GM12801 (cell line): Measurements from ENCODE around the gene TPD52L2.

Experiments used
- TF ChIP-seq, protein P1 (sequence below): IDR thresholded peaks from one replicate; pipeline ENCODE4 v1.5.1; 2011; ENCODE audit warnings: control low read depth; ENCODE audit not compliant: insufficient read length; ENCODE audit errors: extremely low read depth

The TPD52L2 gene

DNA sequence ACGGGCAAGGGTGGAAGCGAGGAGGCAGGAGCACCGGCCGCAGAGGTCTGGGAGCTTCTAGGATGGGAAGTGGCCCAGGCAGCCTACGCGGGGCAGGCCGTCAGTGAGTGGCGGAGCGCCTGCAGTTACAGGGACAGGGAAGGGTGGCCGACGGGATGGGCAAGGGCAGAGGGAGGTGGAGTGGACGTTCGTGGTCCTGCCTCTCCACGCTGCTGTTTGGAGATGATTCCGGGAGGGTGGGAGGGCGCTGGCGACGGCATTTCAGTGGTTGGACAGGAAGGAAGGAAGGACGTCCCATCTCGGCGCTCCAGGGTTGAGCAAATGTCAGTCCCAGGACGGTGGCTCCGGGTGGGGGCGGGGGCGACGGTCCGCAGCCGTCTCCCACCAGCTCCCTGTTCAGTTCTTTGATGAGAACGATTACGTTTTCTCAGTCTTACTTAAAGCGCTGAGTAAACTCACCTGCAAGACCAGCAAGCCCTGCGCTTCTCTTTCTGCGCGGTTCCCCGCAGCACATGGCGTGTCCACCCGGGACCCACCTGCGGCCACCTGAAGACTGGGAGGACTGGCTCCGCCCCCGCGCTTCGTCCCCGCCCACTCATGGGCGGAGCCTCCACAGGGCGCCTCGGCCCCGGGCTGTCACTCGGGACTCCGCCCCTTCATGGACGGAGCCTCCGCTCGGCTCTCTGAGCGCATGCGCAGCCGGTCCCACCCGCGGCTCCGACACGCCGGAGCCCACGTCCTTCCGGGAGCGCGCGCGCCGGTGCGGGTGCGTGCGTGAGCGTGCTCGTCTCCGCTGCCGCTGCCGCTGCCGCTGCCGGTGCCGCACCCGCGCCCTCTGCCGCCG is 29.5 kb downstream of the TPD52L2 start, which contains the start of gene DNAJC5:
Gene DNAJC5, plus strand, starts transcription at position 769 of the 844 bp plus-strand sequence. CDS start 33,220 bp downstream, outside the sequence.
- TF ChIP-seq, protein P1, sequence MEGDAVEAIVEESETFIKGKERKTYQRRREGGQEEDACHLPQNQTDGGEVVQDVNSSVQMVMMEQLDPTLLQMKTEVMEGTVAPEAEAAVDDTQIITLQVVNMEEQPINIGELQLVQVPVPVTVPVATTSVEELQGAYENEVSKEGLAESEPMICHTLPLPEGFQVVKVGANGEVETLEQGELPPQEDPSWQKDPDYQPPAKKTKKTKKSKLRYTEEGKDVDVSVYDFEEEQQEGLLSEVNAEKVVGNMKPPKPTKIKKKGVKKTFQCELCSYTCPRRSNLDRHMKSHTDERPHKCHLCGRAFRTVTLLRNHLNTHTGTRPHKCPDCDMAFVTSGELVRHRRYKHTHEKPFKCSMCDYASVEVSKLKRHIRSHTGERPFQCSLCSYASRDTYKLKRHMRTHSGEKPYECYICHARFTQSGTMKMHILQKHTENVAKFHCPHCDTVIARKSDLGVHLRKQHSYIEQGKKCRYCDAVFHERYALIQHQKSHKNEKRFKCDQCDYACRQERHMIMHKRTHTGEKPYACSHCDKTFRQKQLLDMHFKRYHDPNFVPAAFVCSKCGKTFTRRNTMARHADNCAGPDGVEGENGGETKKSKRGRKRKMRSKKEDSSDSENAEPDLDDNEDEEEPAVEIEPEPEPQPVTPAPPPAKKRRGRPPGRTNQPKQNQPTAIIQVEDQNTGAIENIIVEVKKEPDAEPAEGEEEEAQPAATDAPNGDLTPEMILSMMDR, result no peak

DNA sequence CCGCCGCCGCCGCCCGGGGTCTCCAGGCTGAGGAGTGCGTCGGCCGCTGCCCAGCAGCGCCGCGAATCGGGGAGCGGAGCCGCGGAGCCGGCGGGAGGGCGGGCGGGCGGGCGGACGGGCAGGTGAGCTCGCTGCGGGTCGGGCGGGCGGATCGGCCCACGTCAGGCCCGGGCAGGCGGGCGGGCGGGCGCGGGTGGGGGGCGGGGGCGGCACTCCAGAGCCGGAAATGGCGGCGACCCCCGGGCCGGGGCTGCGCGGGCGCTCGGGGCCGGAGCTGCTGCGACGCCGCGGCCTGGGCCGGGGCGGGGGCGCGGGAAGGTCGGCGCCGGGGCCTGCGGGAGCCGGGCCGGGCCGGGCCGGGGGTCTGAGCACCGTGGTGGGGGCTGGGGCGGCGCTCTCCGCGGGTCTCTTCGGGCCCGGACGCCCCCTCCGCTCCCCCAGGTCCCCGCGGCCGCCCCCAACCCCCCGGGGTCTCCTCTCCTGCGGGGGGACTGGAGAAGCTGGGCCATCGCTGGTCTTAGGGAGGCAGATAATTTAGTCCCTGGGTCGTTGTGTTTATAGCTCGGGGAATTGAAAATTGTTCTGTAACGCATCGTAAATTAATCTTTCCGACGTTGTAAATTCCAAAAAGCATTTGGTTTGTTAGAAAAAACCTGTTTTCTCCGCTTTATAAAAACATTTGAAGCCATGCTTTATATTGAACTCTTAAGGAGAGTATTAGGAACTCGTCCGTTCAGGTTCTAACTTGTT is 30.3 kb downstream of the TPD52L2 start:
- TF ChIP-seq, protein P1, result no peak

GRCh38 chr20:63895952-63896263 is 30.8 kb downstream of the TPD52L2 start:
- TF ChIP-seq, protein P1, result no peak

DNA sequence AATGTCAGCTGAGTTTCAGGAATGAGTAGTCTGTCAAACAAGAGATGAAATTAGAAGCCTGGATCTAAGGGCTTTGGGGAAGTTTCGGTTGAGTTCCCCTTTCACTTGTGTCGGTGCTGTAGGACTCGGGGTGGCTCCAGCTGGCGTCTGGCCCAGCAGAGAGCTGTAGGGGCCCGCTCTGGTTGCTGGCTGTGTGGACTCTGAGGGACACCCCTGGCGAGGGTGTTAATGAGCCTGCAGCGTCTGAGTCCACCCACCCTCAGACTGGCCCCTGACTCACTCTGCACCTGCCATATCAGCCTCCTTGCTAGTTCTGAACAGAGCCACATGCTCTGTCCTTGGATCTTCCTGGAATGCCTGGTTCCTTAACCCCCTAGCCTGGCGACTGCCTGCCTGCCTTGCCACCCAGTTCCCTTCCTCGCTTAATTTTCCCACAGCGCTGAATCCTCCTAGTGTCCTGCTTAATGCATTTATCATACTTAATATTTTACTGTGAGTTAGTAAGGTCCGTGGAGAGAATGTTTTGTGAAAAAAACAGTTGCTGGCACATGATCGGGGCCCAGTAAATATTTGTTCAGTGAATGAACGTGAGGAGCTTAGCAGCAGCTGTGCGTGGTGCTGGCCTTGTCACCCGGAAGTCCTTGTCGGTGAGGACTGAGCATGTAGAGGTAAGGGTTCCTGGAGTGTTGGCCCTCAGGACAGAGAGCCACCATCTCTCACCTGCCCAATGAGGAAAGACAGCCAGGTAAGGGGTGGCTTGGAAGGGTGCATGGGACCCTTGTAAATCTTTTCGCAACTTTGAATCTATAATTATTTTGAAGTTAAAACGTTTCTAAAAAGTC is 31.4 kb downstream of the TPD52L2 start:
- TF ChIP-seq, protein P1, result no peak

GRCh38 chr20:63897978-63898561 is 33.0 kb downstream of the TPD52L2 start:
- TF ChIP-seq, protein P1, result no peak

DNA sequence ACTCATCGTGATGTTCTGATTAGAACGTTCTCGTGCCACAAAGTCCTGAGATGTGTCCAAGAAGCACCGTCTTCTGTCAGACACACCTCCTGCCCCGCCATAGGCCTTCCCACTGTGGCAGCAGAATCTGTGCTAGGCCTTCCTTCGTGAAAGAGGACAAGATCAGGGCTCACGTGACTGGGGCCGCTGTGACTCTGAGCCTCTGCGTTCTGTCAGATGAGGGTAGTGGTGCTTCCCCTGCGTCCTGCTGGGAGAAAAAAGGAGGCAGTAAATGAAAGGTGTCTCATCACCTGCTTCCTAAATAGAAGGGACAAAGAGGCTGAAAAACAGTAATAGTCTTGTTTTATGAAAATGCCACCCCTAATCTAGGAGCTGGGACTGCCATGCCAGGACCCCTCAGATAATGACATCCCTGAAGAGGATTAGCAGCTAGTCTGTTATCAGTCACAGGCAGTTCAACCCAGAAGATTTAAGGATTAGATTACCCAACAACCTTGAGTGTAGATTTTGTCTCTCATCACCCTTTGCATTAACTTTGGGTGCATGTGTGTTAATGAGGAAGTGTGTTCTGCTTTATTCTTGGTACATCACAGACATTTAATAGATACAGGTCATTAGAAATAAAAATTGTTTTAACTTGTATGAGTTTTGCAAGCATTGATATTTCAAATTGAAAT is 34.0 kb downstream of the TPD52L2 start:
- TF ChIP-seq, protein P1, result no peak
